Smooth muscle cell (in vitro differentiated cells): ENCODE measurements around the gene STIM2. TPM values are rescaled to one million over a fixed set of nuclear protein-coding genes. Genes with fewer than 3 reads are reported as not detected.

Source experiments
- DNase-seq: peaks from one replicate; lab custom pipeline; 2025; ENCODE audit not compliant: unreplicated experiment; lab: John Stamatoyannopoulos, UW
- H2AFZ ChIP-seq: fragments of 200-600 bp; sonication (generic); 2 replicates; pipeline ENCODE4 v1.6.0; 2016; ENCODE audit warnings: antibody characterized with exemption, low read depth, mild to moderate bottlenecking
- H3F3A ChIP-seq: fragments of 200-600 bp; sonication (generic); 2 replicates; pipeline ENCODE4 v1.6.0; 2017; ENCODE audit warnings: antibody characterized with exemption, low read depth
- H3K27ac ChIP-seq: fragments of 200-600 bp; sonication (generic); 2 replicates; pipeline ENCODE4 v1.5.1; 2016; ENCODE audit warnings: low read depth, mild to moderate bottlenecking
- H3K27me3 ChIP-seq: fragments of 200-600 bp; sonication (generic); 2 replicates; pipeline ENCODE4 v1.6.1; 2016; ENCODE audit warnings: low read depth, mild to moderate bottlenecking
- H3K36me3 ChIP-seq: fragments of 200-600 bp; sonication (generic); 2 replicates; pipeline ENCODE4 v1.5.1; 2016; ENCODE audit warnings: low read depth
- H3K4me1 ChIP-seq: fragments of 200-600 bp; sonication (generic); 2 replicates; pipeline ENCODE4 v1.5.1; 2016; ENCODE audit warnings: low read depth
- H3K4me2 ChIP-seq: fragments of 200-600 bp; sonication (generic); 2 replicates; pipeline ENCODE4 v1.6.0; 2016; ENCODE audit warnings: mild to moderate bottlenecking
- H3K4me3 ChIP-seq: fragments of 200-600 bp; sonication (generic); 2 replicates; pipeline ENCODE4 v1.5.1; 2016; ENCODE audit warnings: mild to moderate bottlenecking
- H3K79me2 ChIP-seq: fragments of 200-600 bp; sonication (generic); 2 replicates; pipeline ENCODE4 v1.6.0; 2016; ENCODE audit warnings: low read depth, mild to moderate bottlenecking
- H3K9ac ChIP-seq: fragments of 200-600 bp; sonication (generic); 2 replicates; pipeline ENCODE4 v1.6.0; 2016; ENCODE audit warnings: low read depth
- H3K9me3 ChIP-seq: fragments of 200-600 bp; sonication (generic); replicated peaks from 2 replicates; pipeline ENCODE4 v1.5.1; 2016; ENCODE audit warnings: low read depth
- H4K20me1 ChIP-seq: fragments of 200-600 bp; sonication (generic); 2 replicates; pipeline ENCODE4 v1.6.0; 2016; ENCODE audit warnings: low read depth
- CTCF ChIP-seq: fragments of 200-600 bp; sonication (generic); IDR thresholded peaks from 2 replicates; pipeline ENCODE4 v1.5.1; 2017; ENCODE audit warnings: borderline replicate concordance, mild to moderate bottlenecking, antibody characterized with exemption; ENCODE audit not compliant: insufficient read depth, poor library complexity, severe bottlenecking
- WGBS: methylation state at CpG from one replicate; pipeline ENCODE4 v1.1.7; 2016; ENCODE audit warnings: low lambda C conversion rate; 5-methylcytosine and 5-hydroxymethylcytosine counted together
- polyA plus RNA-seq: library from polyadenylated mRNA; unstranded; fragments of >200 nt; fragmentation: Nextera tagmentation; extraction: Ambion mirVana; gene quantifications from 2 replicates; pipeline ENCODE4 v1.2.1, GENCODE V29; 2016
- total RNA-seq: library from RNA; depleted of rRNA; stranded (reverse); fragments of >200 nt; gene quantifications from 2 replicates; pipeline ENCODE4 v1.2.3, GENCODE V29; 2014

Gene STIM2
- total and polyA plus RNA-seq, 2 experiments from 2014 or later, result 31.0 to 69.0 TPM

GRCh38 chr4:26867914-26868684, 7.5 kb downstream of the STIM2 start:
- H3K4me2 ChIP-seq, result peak overlapping the region; percentile 99
- H3K9me3 ChIP-seq, result no peaks in the 10 kb centered on the region
- H3K36me3 ChIP-seq, result no peaks in the 10 kb centered on the region
- peaks cover 66% of the 10 kb centered on the region for H3K4me1 ChIP-seq
- H3K27me3 ChIP-seq, result no peaks in the 10 kb centered on the region
- no peak for DNase-seq
- H3K27ac ChIP-seq, result peak overlapping the region; percentile 32
- H3K4me3 ChIP-seq, result no peak overlapping the region
- H3K9ac ChIP-seq, result no peak overlapping the region
- H3F3A ChIP-seq, result peaks cover 4% of the 10 kb centered on the region
- TF ChIP-seq CTCF, result no peak
- no peak overlapping the region for H2AFZ ChIP-seq
- H3K79me2 ChIP-seq, result peaks cover 92% of the 10 kb centered on the region
- 48% methylated on average over 3 of the region's 3 CpGs for WGBS
- H4K20me1 ChIP-seq, result peaks cover 41% of the 10 kb centered on the region

DNA sequence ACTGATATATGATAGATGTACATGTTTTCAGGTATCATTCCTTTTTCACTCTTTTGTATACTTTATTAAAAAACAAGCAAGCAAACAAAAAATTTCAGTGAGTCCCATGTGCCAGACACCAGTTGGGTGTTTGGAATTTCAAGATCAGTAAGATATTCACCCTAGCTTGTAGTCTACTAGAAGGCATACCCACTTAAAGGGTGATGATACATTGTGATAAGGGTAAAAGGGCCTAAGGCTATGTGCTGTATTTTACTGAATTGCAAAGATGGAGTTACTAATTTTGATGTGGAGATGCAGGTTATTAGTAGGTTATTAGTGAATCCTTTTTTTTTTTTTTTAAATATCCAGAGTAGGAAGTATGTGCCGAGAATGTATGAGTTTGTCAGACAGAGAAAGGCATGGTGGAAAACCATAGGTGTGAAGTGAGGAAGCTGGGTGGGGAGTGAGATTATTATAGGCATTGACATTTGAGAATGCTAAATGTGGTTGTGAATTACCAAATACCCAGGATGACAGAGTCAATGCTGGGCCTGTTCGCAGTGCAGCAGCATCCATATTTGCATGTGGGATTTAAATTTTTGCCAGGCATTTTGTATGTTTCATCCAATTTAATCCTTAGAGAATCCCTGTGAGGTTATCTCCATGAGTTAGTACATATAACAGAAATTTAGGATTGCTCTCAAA, 10.1 kb downstream of the STIM2 start:
- Histone ChIP-seq H3K4me1 (peaks cover 42% of the 10 kb centered on the region), H3K27ac (peak overlapping the region; percentile 90)

DNA sequence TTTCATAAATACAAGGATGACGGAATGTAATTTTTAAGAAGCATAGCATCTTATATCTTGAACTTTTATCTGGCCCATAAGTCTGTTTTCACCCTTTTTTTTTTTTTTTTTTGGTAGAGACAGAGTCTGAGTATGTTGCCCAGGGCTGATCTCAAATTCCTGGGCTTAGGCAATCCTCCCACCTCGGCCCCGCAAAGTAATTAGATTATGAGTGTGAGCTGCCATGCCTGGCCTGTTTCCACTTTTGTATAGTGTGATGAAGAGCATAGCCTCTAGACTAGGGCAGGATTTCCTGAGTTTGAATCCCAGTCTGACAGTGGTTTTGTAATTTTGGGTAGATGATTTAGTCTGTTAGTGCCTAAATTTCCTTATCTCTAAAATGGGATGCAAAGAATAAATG, 11.0 kb downstream of the STIM2 start:
- H3K27ac ChIP-seq, result peak overlapping the region; percentile 90
- WGBS, result 2% methylated on average over 3 of the region's 3 CpGs
- H3K79me2 ChIP-seq, result peaks cover 92% of the 10 kb centered on the region

More for the DNA sequence above, 10.1 kb downstream of the STIM2 start:
- peak overlapping the region; percentile 70 for H3K9ac ChIP-seq
- no peaks in the 10 kb centered on the region for H3K27me3 ChIP-seq
- peak overlapping the region; percentile 72 for H3K4me2 ChIP-seq
- DNase-seq, result no peak
- peaks cover 4% of the 10 kb centered on the region for H3F3A ChIP-seq
- H4K20me1 ChIP-seq, result peaks cover 27% of the 10 kb centered on the region
- no peak for TF ChIP-seq CTCF
- H3K4me3 ChIP-seq, result no peak overlapping the region
- no peak overlapping the region for H2AFZ ChIP-seq
- H3K36me3 ChIP-seq, result no peaks in the 10 kb centered on the region
- 18% methylated on average over 2 of the region's 2 CpGs for WGBS
- H3K79me2 ChIP-seq, result peaks cover 92% of the 10 kb centered on the region
- H3K9me3 ChIP-seq, result no peaks in the 10 kb centered on the region

More for the DNA sequence above, 11.0 kb downstream of the STIM2 start:
- Histone ChIP-seq H4K20me1 (peaks cover 20% of the 10 kb centered on the region), H3K4me1 (peaks cover 42% of the 10 kb centered on the region), H3K36me3 (no peaks in the 10 kb centered on the region), H3F3A (peaks cover 4% of the 10 kb centered on the region), H3K27me3 (no peaks in the 10 kb centered on the region), H3K4me2 (peak overlapping the region; percentile 72), H3K9ac (peak overlapping the region; percentile 70), H3K4me3 (peak overlapping the region; percentile 18), H3K9me3 (no peaks in the 10 kb centered on the region), H2AFZ (no peak overlapping the region)
- TF ChIP-seq CTCF, result no peak
- no peak for DNase-seq
